ENCODE data around the gene SYNPR. TPM values are rescaled to one million over a fixed set of nuclear protein-coding genes. Genes with fewer than 3 reads are reported as not detected.
A peak's percentile ranks its signal among the peaks of the same experiment; 100 is the strongest.

SYNPR gene
- total RNA-seq, 4 donors from 2014 or later, result not detected

GRCh38 chr3:63349583-63350573 is 71.8 kb downstream of the SYNPR start:
- 22% methylated on average over 8 of the region's 8 CpGs for WGBS, 2 donors
- intact Hi-C loops (cut with DNase I; ENCODE audit: low total_unique reads), result loop anchor here (5.0 kb wide), 2 partner anchors 467 to 1142 kb away; partner anchors contain the start of gene C3orf49
- no peak for TF ChIP-seq POLR2A (IDR thresholded peaks at IDR 0.05)
- TF ChIP-seq CTCF (IDR thresholded peaks at IDR 0.05), result no peak
- peak in 1 of 2 donors; percentile 24 for DNase-seq (ENCODE audit: low spot score in 2 of 2)
- H3K4me3 ChIP-seq (ENCODE audit: low read depth, poor library complexity, severe bottlenecking), result no peak overlapping the region

DNA sequence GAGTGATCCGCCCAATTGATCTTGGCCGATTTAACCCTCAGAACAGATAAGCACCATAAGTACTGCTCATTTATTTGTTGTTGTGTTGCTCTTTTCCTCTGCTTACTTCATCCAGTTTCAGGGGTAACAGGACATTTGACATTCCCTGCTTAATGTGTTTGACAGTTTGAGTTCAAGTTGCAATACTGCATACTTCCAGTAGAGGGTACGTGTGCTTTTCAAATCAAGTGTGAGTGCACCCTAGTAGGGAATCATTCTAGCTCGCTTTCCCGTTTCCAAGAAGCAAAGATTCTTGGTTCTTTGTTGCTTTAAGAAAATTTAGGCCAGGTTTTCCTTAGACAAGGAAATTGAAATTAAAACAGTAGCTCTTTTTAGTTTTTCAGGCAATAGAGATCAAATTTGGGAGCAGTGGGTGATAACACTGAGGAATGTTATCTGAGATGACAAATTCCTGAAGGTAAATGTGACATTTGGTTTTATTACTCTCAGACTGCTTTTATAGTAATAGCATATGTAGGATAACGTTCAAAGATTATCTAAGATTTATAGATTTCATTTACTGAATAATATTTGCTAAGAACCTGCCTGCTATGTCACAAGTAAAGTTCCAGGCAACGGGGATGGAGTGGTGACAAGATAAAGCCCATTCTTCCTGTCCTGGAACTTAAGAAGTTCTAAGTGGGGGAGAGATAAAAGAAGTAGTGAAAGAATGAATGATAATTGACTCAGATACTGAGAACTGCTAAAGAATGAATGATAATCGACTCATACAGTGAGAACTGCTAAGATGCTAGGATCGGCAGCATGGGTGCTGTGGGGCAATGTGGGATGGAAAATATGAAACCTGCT is 73.3 kb downstream of the SYNPR start:
- 30 to 34% methylated on average over 9 of the region's 9 CpGs for WGBS, 2 donors
- no peak for DNase-seq (ENCODE audit: low spot score in 2 of 2)
- TF ChIP-seq POLR2A (IDR thresholded peaks at IDR 0.05) (no peak), CTCF (IDR thresholded peaks at IDR 0.05) (peak in 1 of 3 donors; percentile 67)
- intact Hi-C loops (cut with DNase I; ENCODE audit: low total_unique reads), result loop anchor here (5.0 kb wide), 2 partner anchors 466 to 1141 kb away; partner anchors contain the start of gene C3orf49
- H3K4me3 ChIP-seq (ENCODE audit: low read depth, poor library complexity, severe bottlenecking), result no peak overlapping the region

GRCh38 chr3:63352008-63352279 is 73.8 kb downstream of the SYNPR start:
- intact Hi-C loops (cut with DNase I; ENCODE audit: low total_unique reads), result loop anchor here (5.0 kb wide), 2 partner anchors 465 to 1140 kb away; partner anchors contain the start of gene C3orf49
- TF ChIP-seq CTCF (IDR thresholded peaks at IDR 0.05) (no peak), POLR2A (IDR thresholded peaks at IDR 0.05) (no peak)

GRCh38 chr3:63353383-63353782 is 75.3 kb downstream of the SYNPR start:
- no peak for TF ChIP-seq CTCF (IDR thresholded peaks at IDR 0.05)
- TF ChIP-seq POLR2A (IDR thresholded peaks at IDR 0.05), result no peak
- no peak for DNase-seq (ENCODE audit: low spot score in 2 of 2)
- WGBS, 2 donors, result 66 to 67% methylated on average over 5 of the region's 5 CpGs
- H3K4me3 ChIP-seq (ENCODE audit: low read depth, poor library complexity, severe bottlenecking), result no peak overlapping the region
- intact Hi-C loops (cut with DNase I; ENCODE audit: low total_unique reads), result loop anchor here (5.0 kb wide), 2 partner anchors 464 to 1139 kb away; partner anchors contain the start of gene C3orf49

More at GRCh38 chr3:63352008-63352279, 73.8 kb downstream of the SYNPR start:
- no peak overlapping the region for H3K4me3 ChIP-seq (ENCODE audit: low read depth, poor library complexity, severe bottlenecking)
- WGBS, 2 donors, result 64 to 66% methylated on average over 2 of the region's 2 CpGs
- no peak for DNase-seq (ENCODE audit: low spot score in 2 of 2)

GRCh38 chr3:63354160-63354559 is 76.1 kb downstream of the SYNPR start:
- WGBS, 2 donors, result 53 to 62% methylated on average over 1 of the region's 1 CpG
- no peak overlapping the region for H3K4me3 ChIP-seq (ENCODE audit: low read depth, poor library complexity, severe bottlenecking)
- TF ChIP-seq CTCF (IDR thresholded peaks at IDR 0.05) (no peak), POLR2A (IDR thresholded peaks at IDR 0.05) (no peak)
- DNase-seq (ENCODE audit: low spot score in 2 of 2), result no peak
- intact Hi-C loops (cut with DNase I; ENCODE audit: low total_unique reads), result loop anchor here (5.0 kb wide), 2 partner anchors 463 to 1138 kb away; partner anchors contain the start of gene C3orf49

Measured in lower leg skin (tissue), 4 donors.